Activated T-cell treated with anti-CD3 and anti-CD28 coated beads, Interleukin-2, amount 50 U/mL, for 72 hours (primary cell): ENCODE results near the gene GPR55. TPM values are rescaled to one million over a fixed set of nuclear protein-coding genes. Genes with fewer than 3 reads are reported as not detected.

ENCODE experiments used
- ATAC-seq, 2 donors: fragments of 150-1000 bp; cut with Tn5 transposase; replicated peaks in 1 of 2; 2 replicates each; pipeline ENCODE4 v1.10.0; 2021; ENCODE audit warnings: moderate library complexity in 2 of 2, mild to moderate bottlenecking in 1 of 2
- DNase-seq, 2 donors: peaks; one replicate each; pipeline ENCODE4 v3.0.0; 2021 to 2022; ENCODE audit warnings: mixed read lengths in 1 of 2
- H3K27ac Mint-ChIP-seq: one replicate; pipeline ENCODE4 v1.8.0; 2022; ENCODE audit warnings: mild to moderate bottlenecking, moderate library complexity, mixed read lengths
- H3K27me3 Mint-ChIP-seq: one replicate; pipeline ENCODE4 v1.8.0; 2022; ENCODE audit warnings: low read depth, mixed read lengths
- H3K36me3 Mint-ChIP-seq, 2 donors: one replicate each; pipeline ENCODE4 v1.8.0; 2022; ENCODE audit warnings: mixed read lengths in 2 of 2, mild to moderate bottlenecking in 1 of 2; ENCODE audit not compliant: insufficient read depth in 2 of 2
- H3K4me1 Mint-ChIP-seq: one replicate; pipeline ENCODE4 v1.8.0; 2022; ENCODE audit warnings: low read depth, mixed read lengths
- H3K4me3 Mint-ChIP-seq, 2 donors: one replicate each; pipeline ENCODE4 v1.8.0; 2022; ENCODE audit warnings: mild to moderate bottlenecking in 2 of 2, mixed read lengths in 2 of 2, moderate library complexity in 2 of 2
- H3K9me3 Mint-ChIP-seq, 2 donors: one replicate each; pipeline ENCODE4 v1.8.0; 2022; ENCODE audit warnings: mixed read lengths in 2 of 2
- total RNA-seq, 2 donors: library from RNA; stranded (reverse); gene quantifications; one replicate each; pipeline ENCODE4 v1.2.3, GENCODE V29; 2022

GPR55 gene
- total RNA-seq, 2 donors from 2014 or later = 6.8 to 9.8 TPM

GRCh38 chr2:230904856-230905447, 20.1 kb downstream of the GPR55 start:
- Mint-ChIP-seq H3K4me1 (peaks cover 91% of the 10 kb centered on the region), H3K36me3 (peaks cover 0 to 5% of the 10 kb centered on the region in 2 donors), H3K27ac (no peak overlapping the region), H3K27me3 (peaks cover 38% of the 10 kb centered on the region), H3K9me3 (no peaks in the 10 kb centered on the region), H3K4me3 (peak overlapping the region; percentile 50 to 95)
- ATAC-seq (no peak), DNase-seq (no peak)

DNA sequence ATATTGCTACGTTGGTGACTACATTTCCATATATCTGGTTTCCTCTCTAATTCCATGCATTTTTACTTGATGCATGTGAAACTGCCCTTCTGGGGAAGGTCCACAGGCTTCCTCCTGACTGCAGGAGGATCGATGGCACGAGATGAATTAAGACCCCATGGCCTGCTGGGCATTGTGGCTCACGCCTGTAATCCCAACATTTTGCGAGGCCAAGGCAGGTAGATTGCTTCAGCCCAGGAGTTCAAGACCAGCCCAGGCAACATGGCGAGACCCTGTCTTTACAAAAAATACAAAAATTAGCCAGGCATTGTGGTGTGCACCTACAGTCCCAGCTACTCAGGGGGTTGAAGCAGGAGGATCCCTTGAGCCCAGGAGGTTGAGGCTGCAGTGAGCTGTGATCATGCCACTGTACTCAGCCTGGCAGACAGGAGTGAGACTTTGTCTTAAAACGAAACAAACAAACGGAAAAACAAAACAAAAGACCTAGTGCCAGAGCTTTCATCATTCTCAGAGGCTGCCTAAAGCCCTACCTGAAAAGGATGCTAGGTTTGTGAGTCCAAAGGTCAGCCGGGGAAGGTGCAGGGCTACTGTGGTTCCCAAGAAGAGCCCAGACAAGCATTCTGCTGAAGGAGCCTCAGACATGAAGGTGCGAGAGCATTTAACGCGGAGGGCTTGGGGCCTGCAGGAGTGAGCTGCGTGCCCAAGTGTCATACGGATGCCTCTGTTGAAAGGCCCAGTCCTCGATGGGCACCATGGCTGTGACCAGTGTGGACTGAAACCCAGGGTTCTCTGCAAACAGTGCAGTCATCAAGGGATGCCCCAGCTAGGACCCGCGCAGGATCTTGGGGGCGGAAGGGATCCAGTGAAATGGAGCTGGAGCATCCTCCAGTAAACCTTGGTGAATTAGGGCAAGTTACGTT, 21.6 kb downstream of the GPR55 start:
- H3K4me3 Mint-ChIP-seq = peak overlapping the region in 1 of 2 donors; percentile 38
- no peaks in the 10 kb centered on the region for H3K9me3 Mint-ChIP-seq
- DNase-seq = no peak
- no peak for ATAC-seq
- H3K27me3 Mint-ChIP-seq = peaks cover 24% of the 10 kb centered on the region
- H3K27ac Mint-ChIP-seq = no peak overlapping the region
- peaks cover 85% of the 10 kb centered on the region for H3K4me1 Mint-ChIP-seq
- H3K36me3 Mint-ChIP-seq = peaks cover 0 to 3% of the 10 kb centered on the region in 2 donors

DNA sequence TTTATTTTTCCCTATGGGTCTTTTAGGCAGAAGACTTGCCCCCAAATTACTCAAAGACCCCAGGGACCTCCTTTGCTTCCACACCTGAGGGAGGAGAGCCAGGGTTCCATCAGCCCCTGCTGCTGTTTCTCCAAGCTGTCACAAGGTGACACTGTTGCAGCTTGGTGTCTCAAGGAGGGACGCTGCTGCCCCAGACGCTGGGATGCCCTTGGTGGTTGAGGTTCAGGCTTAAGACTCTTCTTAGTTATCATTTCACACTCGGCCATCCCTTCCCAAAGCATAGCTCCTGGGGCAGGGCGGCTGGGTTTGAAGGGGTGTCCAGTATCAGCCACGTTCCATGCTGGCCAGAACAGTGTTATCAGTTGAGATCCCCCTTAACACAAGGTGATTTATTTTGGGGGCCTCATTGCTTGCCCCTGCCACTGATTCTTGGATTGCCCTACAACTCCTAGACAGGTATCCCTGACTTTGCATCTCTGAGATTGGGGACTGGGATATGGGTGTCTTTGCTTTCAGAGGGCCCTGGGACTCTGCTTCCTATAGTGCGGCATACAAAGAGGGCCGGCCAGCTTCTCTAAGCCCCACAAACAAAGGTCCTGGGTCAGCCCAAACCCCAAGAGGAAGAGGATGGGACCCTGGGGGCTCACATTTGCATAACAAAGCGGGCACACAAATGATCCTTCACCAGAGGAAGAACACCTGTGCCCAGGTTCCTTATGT, 22.7 kb downstream of the GPR55 start:
- Mint-ChIP-seq H3K4me3 (no peak overlapping the region), H3K27me3 (peaks cover 23% of the 10 kb centered on the region), H3K36me3 (peaks cover 0 to 3% of the 10 kb centered on the region in 2 donors), H3K4me1 (peaks cover 79% of the 10 kb centered on the region), H3K9me3 (no peaks in the 10 kb centered on the region), H3K27ac (no peak overlapping the region)
- peak; percentile 21 to 34 for ATAC-seq
- peak; percentile 70 to 73 for DNase-seq

DNA sequence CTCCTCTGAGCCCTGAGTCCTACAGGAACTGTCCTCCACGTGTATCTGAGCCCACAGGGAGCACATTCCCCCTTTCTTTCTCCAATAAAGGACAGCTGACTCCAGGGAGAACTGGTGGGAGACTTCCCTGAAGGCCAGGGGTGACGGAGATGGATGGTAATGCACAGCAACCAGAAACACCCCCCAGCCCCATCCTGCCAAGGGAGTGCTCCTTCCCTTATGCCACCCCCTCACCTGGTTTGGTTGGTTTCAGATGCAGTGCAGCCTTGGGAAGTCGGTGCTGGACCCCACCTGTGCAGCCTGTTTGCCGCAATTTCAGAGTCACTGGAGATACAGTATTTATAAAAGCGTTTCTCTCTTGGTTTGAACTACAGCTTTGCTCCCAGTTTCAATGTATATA, 24.0 kb downstream of the GPR55 start:
- Mint-ChIP-seq H3K27me3 (peaks cover 34% of the 10 kb centered on the region), H3K4me1 (peaks cover 65% of the 10 kb centered on the region), H3K36me3 (no peaks in the 10 kb centered on the region), H3K9me3 (no peaks in the 10 kb centered on the region), H3K27ac (no peak overlapping the region), H3K4me3 (no peak overlapping the region)
- DNase-seq (no peak), ATAC-seq (no peak)

- ATAC-seq (no peak), DNase-seq (no peak)
- H3K9me3 Mint-ChIP-seq = no peaks in the 10 kb centered on the region
- peaks cover 39% of the 10 kb centered on the region for H3K27me3 Mint-ChIP-seq
- peaks cover 60% of the 10 kb centered on the region for H3K4me1 Mint-ChIP-seq
- H3K36me3 Mint-ChIP-seq = no peaks in the 10 kb centered on the region
- no peak overlapping the region for H3K27ac Mint-ChIP-seq
- no peak overlapping the region for H3K4me3 Mint-ChIP-seq
Measured at GRCh38 chr2:230900336-230900995, 24.6 kb downstream of the GPR55 start.

- H3K27ac Mint-ChIP-seq = no peak overlapping the region
- peak; percentile 66 to 69 for DNase-seq
- H3K4me3 Mint-ChIP-seq = no peak overlapping the region
- ATAC-seq = peak; percentile 84 to 87
- no peaks in the 10 kb centered on the region for H3K36me3 Mint-ChIP-seq
- peaks cover 40% of the 10 kb centered on the region for H3K27me3 Mint-ChIP-seq
- H3K9me3 Mint-ChIP-seq = no peaks in the 10 kb centered on the region
- peaks cover 54% of the 10 kb centered on the region for H3K4me1 Mint-ChIP-seq
Measured at GRCh38 chr2:230899786-230900185, 25.3 kb downstream of the GPR55 start.

- Mint-ChIP-seq H3K4me1 (peaks cover 54% of the 10 kb centered on the region), H3K36me3 (no peaks in the 10 kb centered on the region), H3K4me3 (no peak overlapping the region), H3K9me3 (no peaks in the 10 kb centered on the region), H3K27ac (no peak overlapping the region), H3K27me3 (peaks cover 43% of the 10 kb centered on the region)
- ATAC-seq = no peak
- no peak for DNase-seq
Measured at GRCh38 chr2:230899287-230899686, 25.8 kb downstream of the GPR55 start.

DNA sequence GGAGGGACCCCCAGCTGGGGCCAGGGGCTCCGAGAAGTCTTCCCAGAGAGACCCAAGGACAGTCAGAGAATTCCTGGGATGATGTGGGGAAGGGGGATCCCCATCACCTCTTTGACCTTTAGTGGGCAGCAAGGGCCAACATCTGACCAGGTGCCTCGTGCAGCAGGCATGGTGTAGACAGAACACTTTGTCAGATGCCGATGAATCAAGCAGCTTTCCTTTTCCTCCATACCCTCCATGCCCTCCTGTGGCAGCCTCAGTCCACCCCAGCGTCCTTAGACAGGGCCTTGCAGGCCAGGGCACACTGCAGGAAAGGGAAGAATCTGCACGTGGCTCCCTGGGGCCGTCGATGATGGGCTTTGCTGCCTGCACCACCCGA, 26.3 kb downstream of the GPR55 start:
- H3K27ac Mint-ChIP-seq = no peak overlapping the region
- ATAC-seq (no peak), DNase-seq (no peak)
- no peaks in the 10 kb centered on the region for H3K9me3 Mint-ChIP-seq
- H3K36me3 Mint-ChIP-seq = no peaks in the 10 kb centered on the region
- peaks cover 41% of the 10 kb centered on the region for H3K27me3 Mint-ChIP-seq
- peaks cover 52% of the 10 kb centered on the region for H3K4me1 Mint-ChIP-seq
- no peak overlapping the region for H3K4me3 Mint-ChIP-seq

DNA sequence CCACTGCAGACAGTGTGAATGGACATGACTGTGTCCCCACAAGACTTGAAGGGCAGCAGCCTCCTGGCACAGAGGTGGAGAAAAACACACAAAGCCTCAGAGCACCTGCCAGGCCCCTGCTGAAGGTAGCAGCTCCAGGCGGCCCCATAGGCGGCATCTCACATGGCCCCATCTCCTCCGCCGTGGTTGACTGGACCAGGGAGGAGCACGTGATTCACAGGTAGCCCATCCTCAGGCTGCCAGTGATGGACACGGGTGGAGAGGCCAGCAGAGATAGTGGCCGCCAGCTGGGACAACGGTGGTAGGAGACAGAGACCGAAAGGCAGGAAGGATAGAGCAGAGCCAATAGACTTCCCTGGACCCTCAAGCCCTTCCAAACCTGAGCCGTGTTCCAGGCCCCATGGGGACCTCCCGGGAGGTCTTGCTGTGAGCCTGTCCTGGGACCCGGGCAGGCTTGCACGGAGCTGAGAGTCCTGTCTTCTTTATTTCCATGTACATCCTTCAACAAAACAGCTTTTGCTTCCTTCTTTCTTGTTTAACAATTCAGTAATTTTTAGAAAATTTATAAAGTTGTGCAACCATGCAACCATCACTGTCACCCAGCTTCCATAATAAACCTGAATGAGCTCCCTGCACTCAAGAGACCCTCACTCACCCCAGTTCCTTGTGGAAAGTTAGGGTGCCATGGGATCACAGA, 26.9 kb downstream of the GPR55 start:
- H3K9me3 Mint-ChIP-seq = no peaks in the 10 kb centered on the region
- no peak overlapping the region for H3K27ac Mint-ChIP-seq
- DNase-seq = no peak

DNA sequence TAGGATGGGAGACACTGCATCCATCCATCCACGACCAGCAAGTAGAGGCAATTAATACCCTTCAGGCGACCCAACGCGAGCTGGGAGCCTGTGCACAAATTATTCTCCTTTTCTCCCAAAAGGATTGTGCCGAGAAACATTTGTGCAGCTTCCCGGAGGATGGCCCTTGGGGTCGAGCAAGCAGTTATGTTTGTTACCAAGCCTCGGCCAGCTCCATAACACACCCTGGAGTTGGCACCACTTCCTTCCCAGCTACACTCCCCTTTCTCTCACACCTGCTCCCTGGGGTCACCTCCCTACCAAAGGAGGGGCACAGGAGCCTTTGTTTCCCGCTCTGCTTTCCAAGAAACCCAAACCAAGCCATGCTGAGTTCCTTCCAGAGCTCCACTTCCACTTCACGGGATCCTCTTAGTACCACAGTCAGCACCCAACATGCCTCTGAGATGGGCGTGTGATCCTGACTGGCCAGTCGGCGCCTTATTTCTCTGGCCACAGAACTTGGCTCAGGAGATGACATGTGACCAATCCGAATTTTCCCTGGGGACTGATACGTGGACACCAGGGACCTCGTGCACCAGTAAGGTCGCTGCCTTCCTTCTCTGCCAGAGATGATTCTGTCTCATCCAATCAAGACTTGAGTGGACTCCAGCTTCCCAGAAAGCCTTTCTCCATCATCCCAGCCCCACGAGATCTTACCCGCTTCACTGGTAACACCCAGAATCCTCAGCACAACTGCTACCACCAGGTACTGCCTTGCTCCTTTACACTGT, 28.5 kb downstream of the GPR55 start:
- no peak for ATAC-seq
- H3K9me3 Mint-ChIP-seq = no peaks in the 10 kb centered on the region
- DNase-seq = no peak
- H3K36me3 Mint-ChIP-seq = no peaks in the 10 kb centered on the region
- H3K27me3 Mint-ChIP-seq = peaks cover 46% of the 10 kb centered on the region
- H3K4me3 Mint-ChIP-seq = no peak overlapping the region
- H3K4me1 Mint-ChIP-seq = peaks cover 32% of the 10 kb centered on the region
- no peak overlapping the region for H3K27ac Mint-ChIP-seq

More for the DNA sequence above, 26.9 kb downstream of the GPR55 start:
- H3K4me1 Mint-ChIP-seq = peaks cover 46% of the 10 kb centered on the region
- H3K4me3 Mint-ChIP-seq = no peak overlapping the region
- H3K36me3 Mint-ChIP-seq = no peaks in the 10 kb centered on the region
- peak in 1 of 2 donors; percentile 26 for ATAC-seq
- peaks cover 35% of the 10 kb centered on the region for H3K27me3 Mint-ChIP-seq

DNA sequence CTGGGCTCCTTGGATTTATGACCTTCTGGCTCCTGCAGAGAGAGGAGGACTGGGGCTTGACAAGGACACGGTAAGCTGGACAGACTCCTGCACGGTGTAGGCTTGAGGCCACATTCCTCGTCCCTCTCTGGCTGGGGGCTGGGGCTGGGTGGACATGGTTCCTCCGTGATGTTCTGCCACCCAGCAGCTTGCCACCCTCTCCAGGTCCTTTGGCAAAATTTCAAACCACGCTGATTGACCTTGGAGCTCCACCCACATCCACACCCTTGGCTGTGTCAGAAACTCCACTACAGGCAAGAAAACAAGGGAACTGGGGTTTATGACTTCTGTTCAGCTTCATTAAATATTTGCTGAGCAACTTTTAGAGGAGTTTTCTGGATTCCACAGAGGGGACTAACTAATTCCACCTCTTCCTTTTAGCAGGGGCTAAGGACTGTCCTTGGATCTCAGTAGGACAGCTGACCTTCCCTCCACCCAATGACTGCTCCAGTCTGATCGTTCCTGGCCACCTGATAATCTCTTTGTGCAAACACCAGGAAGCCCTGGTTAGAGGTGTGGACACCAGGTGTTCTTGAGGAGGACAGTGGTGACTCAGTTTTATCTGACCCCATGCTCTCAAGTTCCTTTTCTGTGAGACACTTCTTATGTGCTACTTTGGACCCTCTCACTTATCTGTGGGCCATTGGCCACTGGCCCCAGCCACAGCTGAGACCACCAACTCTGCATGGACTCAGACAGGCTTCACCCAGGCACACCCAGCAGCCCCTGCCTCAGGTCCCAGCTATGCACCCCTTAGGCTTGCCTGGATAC, 29.3 kb downstream of the GPR55 start:
- peaks cover 44% of the 10 kb centered on the region for H3K27me3 Mint-ChIP-seq
- no peak for ATAC-seq
- H3K36me3 Mint-ChIP-seq = no peaks in the 10 kb centered on the region
- no peak overlapping the region for H3K27ac Mint-ChIP-seq
- no peak overlapping the region for H3K4me3 Mint-ChIP-seq
- H3K9me3 Mint-ChIP-seq = no peaks in the 10 kb centered on the region
- no peak for DNase-seq
- H3K4me1 Mint-ChIP-seq = peaks cover 37% of the 10 kb centered on the region
